CD4-positive, alpha-beta T cell treated with Interleukin-21 for 1 hour (primary cell): Measurements from ENCODE around the gene TTC32.
A peak's percentile ranks its signal among the peaks of the same experiment; 100 is the strongest.
"Not testable (repeated sequence)": the region's sequence is repeated elsewhere in the genome, so short reads cannot be mapped to it uniquely, and the experiment has no call there.

Experiments used
- DNase-seq: peaks from one replicate; pipeline ENCODE4 v3.0.0-alpha.2; 2020

TTC32 gene

GRCh38 chr2:19898592-19899329 is 3.0 kb downstream of the TTC32 start:
- no peak for DNase-seq

- no peak for DNase-seq
These were observed 4.0 kb downstream of the TTC32 start for GRCh38 chr2:19897623-19898245.

- DNase-seq: no peak
These were observed 6.2 kb downstream of the TTC32 start for GRCh38 chr2:19895535-19895934.

GRCh38 chr2:19894134-19894792 is 7.5 kb downstream of the TTC32 start:
- DNase-seq: no peak

- no peak for DNase-seq
These were observed 8.2 kb downstream of the TTC32 start for GRCh38 chr2:19893520-19894133.

GRCh38 chr2:19891971-19892370 is 9.8 kb downstream of the TTC32 start:
- peak; percentile 17 for DNase-seq

- no peak for DNase-seq
These were observed 11.7 kb downstream of the TTC32 start for GRCh38 chr2:19890104-19890503.

GRCh38 chr2:19888831-19889230 is 13.0 kb downstream of the TTC32 start:
- no peak for DNase-seq

- DNase-seq: no peak
These were observed 14.3 kb downstream of the TTC32 start for GRCh38 chr2:19887510-19887909.

GRCh38 chr2:19886261-19886660 is 15.5 kb downstream of the TTC32 start:
- DNase-seq: no peak

GRCh38 chr2:19885791-19886190 is 16.0 kb downstream of the TTC32 start:
- DNase-seq: no peak

- DNase-seq: no peak
These were observed 17.6 kb downstream of the TTC32 start for GRCh38 chr2:19883971-19884720.

GRCh38 chr2:19883486-19883885 is 18.3 kb downstream of the TTC32 start:
- no peak for DNase-seq

- DNase-seq: no peak
These were observed 19.5 kb downstream of the TTC32 start for GRCh38 chr2:19882286-19882685.

- DNase-seq: no peak
These were observed 19.9 kb downstream of the TTC32 start for GRCh38 chr2:19881908-19882265.

GRCh38 chr2:19881221-19881907 is 20.4 kb downstream of the TTC32 start:
- no peak for DNase-seq

- DNase-seq: not testable (repeated sequence)
These were observed 21.6 kb downstream of the TTC32 start for GRCh38 chr2:19880191-19880590.

GRCh38 chr2:19879120-19879519 is 22.7 kb downstream of the TTC32 start:
- DNase-seq: no peak

GRCh38 chr2:19878268-19879046 is 23.3 kb downstream of the TTC32 start:
- DNase-seq: no peak

GRCh38 chr2:19876751-19877150 is 25.0 kb downstream of the TTC32 start:
- DNase-seq: no peak

GRCh38 chr2:19875280-19875679 is 26.5 kb downstream of the TTC32 start:
- DNase-seq: no peak

- no peak for DNase-seq
These were observed 27.1 kb downstream of the TTC32 start for GRCh38 chr2:19874726-19875125.
